Measurements from ENCODE around the gene SLC9A9. TPM values are rescaled to one million over a fixed set of nuclear protein-coding genes. Genes with fewer than 3 reads are reported as not detected.

Gene SLC9A9
- total RNA-seq, 2 donors from 2014 or later, result 7.9 to 17.0 TPM

GRCh38 chr3:143343031-143343430 is 505.2 kb downstream of the SLC9A9 start:
- intact Hi-C loops (cut with DNase I), result no loop called here

GRCh38 chr3:143339451-143339850 is 508.8 kb downstream of the SLC9A9 start:
- intact Hi-C loops (cut with DNase I), result no loop called here
- DNase-seq, result no peak
- no peak for ATAC-seq

More at GRCh38 chr3:143343031-143343430, 505.2 kb downstream of the SLC9A9 start:
- DNase-seq (no peak), ATAC-seq (no peak)

- ATAC-seq, result no peak
- DNase-seq, result no peak
- intact Hi-C loops (cut with DNase I), result no loop called here
Measured at GRCh38 chr3:143337387-143337786, 510.9 kb downstream of the SLC9A9 start.

- intact Hi-C loops (cut with DNase I), result no loop called here
- DNase-seq, result no peak
- no peak for ATAC-seq
Measured at GRCh38 chr3:143334231-143334630, 514.0 kb downstream of the SLC9A9 start.

- DNase-seq (no peak), ATAC-seq (no peak)
- intact Hi-C loops (cut with DNase I), result no loop called here
Measured at GRCh38 chr3:143333367-143333766, 514.9 kb downstream of the SLC9A9 start.

- DNase-seq (no peak), ATAC-seq (no peak)
- intact Hi-C loops (cut with DNase I), result no loop called here
Measured at GRCh38 chr3:143332026-143332425, 516.2 kb downstream of the SLC9A9 start.

GRCh38 chr3:143331350-143331749 is 516.9 kb downstream of the SLC9A9 start:
- intact Hi-C loops (cut with DNase I), result no loop called here
- DNase-seq (no peak), ATAC-seq (no peak)

- intact Hi-C loops (cut with DNase I), result no loop called here
- DNase-seq (no peak), ATAC-seq (no peak)
Measured at GRCh38 chr3:143330296-143330868, 517.9 kb downstream of the SLC9A9 start.

- intact Hi-C loops (cut with DNase I), result no loop called here
- ATAC-seq, result peak; percentile 19 to 53
- DNase-seq, result no peak
Measured at GRCh38 chr3:143329567-143330211, 518.6 kb downstream of the SLC9A9 start.

- intact Hi-C loops (cut with DNase I), result no loop called here
- ATAC-seq (no peak), DNase-seq (no peak)
Measured at GRCh38 chr3:143328451-143328850, 519.8 kb downstream of the SLC9A9 start.

GRCh38 chr3:143326983-143327778 is 521.1 kb downstream of the SLC9A9 start:
- no peak for ATAC-seq
- intact Hi-C loops (cut with DNase I), result no loop called here

GRCh38 chr3:143321058-143321769 is 527.1 kb downstream of the SLC9A9 start:
- intact Hi-C loops (cut with DNase I), result no loop called here
- DNase-seq, result no peak
- ATAC-seq, result no peak

More at GRCh38 chr3:143326983-143327778, 521.1 kb downstream of the SLC9A9 start:
- no peak for DNase-seq

GRCh38 chr3:143315766-143316165 is 532.5 kb downstream of the SLC9A9 start:
- ATAC-seq, result no peak

GRCh38 chr3:143314251-143315093 is 533.8 kb downstream of the SLC9A9 start:
- DNase-seq, result no peak
- ATAC-seq, result peak in 1 of 2 donors; percentile 31
- intact Hi-C loops (cut with DNase I), result no loop called here

More at GRCh38 chr3:143315766-143316165, 532.5 kb downstream of the SLC9A9 start:
- intact Hi-C loops (cut with DNase I), result no loop called here
- DNase-seq, result no peak

- no peak for ATAC-seq
Measured at GRCh38 chr3:143313893-143314188, 534.4 kb downstream of the SLC9A9 start.

GRCh38 chr3:143313025-143313892 is 535.0 kb downstream of the SLC9A9 start:
- no peak for ATAC-seq
- intact Hi-C loops (cut with DNase I), result no loop called here
- no peak for DNase-seq

More at GRCh38 chr3:143313893-143314188, 534.4 kb downstream of the SLC9A9 start:
- intact Hi-C loops (cut with DNase I), result no loop called here
- no peak for DNase-seq

GRCh38 chr3:143311096-143311495 is 537.2 kb downstream of the SLC9A9 start:
- intact Hi-C loops (cut with DNase I), result no loop called here
- ATAC-seq, result no peak
- no peak for DNase-seq

GRCh38 chr3:143309705-143310104 is 538.6 kb downstream of the SLC9A9 start:
- intact Hi-C loops (cut with DNase I), result no loop called here
- no peak for DNase-seq
- ATAC-seq, result peak in 1 of 2 donors; percentile 67
